GM12892 (cell line): ENCODE data around the gene MRPS12.

Experiments used
- POLR2A ChIP-seq: IDR thresholded peaks from 2 replicates; pipeline ENCODE4 v1.6.1; 2011; ENCODE audit warnings: low read depth, low read length, control low read depth
- POLR2AphosphoS5 ChIP-seq: IDR thresholded peaks from 2 replicates; pipeline ENCODE4 v1.6.1; 2011; ENCODE audit warnings: low read depth, low read length, control low read depth

DNA sequence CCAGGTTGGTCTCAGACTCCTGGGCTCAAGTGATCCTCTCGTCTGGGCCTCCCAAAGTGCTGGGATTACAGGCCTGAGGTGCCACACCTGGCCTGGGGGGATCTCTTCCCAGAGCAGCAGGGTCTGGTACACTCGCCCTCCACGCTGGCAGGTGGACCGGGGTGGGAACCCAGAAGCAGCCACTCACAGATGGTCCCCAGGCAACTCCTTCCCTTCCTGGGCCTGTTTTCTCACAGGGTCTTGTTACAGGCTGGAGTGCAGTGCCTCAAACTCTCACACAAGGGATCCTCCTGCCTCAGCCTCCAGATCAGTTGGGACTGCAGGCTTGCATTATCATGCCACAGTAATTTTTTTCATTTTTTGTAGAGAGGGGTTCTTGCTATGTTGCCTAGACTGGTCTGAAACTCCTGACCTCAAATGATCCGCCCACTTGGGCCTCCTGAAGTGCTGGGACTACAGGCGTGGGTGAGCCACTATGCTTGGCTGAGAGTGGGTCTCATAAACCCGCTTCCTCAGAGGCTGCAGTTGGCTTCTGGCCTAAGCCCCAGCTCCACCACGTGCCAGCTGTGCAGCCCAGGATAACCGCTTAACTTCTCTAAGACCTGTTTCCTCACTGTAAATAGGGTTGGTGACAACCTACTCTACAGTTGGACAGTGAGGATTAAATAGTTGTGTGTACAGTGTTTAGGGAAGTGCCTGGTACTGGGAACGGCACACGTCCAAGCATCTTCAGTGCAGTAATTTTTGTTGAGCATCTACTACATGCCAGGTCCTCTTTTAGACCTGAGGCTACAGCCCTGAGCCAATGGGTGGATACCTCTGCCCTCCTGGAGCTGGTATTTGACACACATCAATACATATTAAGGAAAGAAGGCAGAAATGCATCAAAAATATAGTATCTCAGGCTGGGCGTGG lies 17.9 kb upstream of the MRPS12 start:
- TF ChIP-seq POLR2A (no peak), POLR2AphosphoS5 (no peak)
